CD4-positive, alpha-beta memory T cell (primary cell): Measurements from ENCODE around the gene CFAP119. TPM values are rescaled to one million over a fixed set of nuclear protein-coding genes. Genes with fewer than 3 reads are reported as not detected.

Source experiments
- CTCF ChIA-PET: fragments of 350-600 bp; sonication (Branson Sonifier 250); formaldehyde crosslinking; loops from one replicate; lab custom pipeline; 2021; ENCODE audit warnings: inconsistent platforms; ENCODE audit not compliant: partially characterized antibody; lab: Charles Lee
- POLR2A ChIA-PET: fragments of 350-600 bp; sonication (Branson Sonifier 250); formaldehyde crosslinking; loops from one replicate; lab custom pipeline; 2021; ENCODE audit not compliant: partially characterized antibody; lab: Charles Lee
- DNase-seq, 5 donors: peaks; one replicate each; pipeline versions ENCODE4 v3.0.0 to v3.0.0-alpha.2; 2020 to 2022; ENCODE audit warnings: mixed read lengths in 1 of 5
- H3K27ac ChIP-seq: one replicate; pipeline ENCODE4 v1.7.0; 2013; ENCODE audit warnings: low read depth, low read length
- H3K27me3 ChIP-seq: 2 replicates; pipeline ENCODE4 v1.7.0; 2013; ENCODE audit warnings: mild to moderate bottlenecking, low read length, moderate library complexity; ENCODE audit not compliant: insufficient read depth
- H3K36me3 ChIP-seq: 2 replicates; pipeline ENCODE4 v1.7.0; 2013; ENCODE audit warnings: mild to moderate bottlenecking, low read length, moderate library complexity; ENCODE audit not compliant: insufficient read depth
- H3K4me1 ChIP-seq: 2 replicates; pipeline ENCODE4 v1.7.0; 2013; ENCODE audit warnings: mild to moderate bottlenecking, low read length, moderate library complexity; ENCODE audit not compliant: insufficient read depth
- H3K4me3 ChIP-seq, 2 donors: one replicate each; pipeline ENCODE4 v1.7.0; 2013; ENCODE audit warnings: low read length in 2 of 2, mild to moderate bottlenecking in 1 of 2
- H3K9me3 ChIP-seq, 2 donors: one replicate each; pipeline ENCODE4 v1.7.0; 2013; ENCODE audit warnings: low read length in 2 of 2, control low read depth in 1 of 2; ENCODE audit not compliant: control insufficient read depth in 1 of 2
- H3K27ac Mint-ChIP-seq, 7 donors: one replicate each; pipeline ENCODE4 v1.8.0; 2020 to 2021; ENCODE audit warnings: mixed read lengths in 7 of 7, mild to moderate bottlenecking in 6 of 7, inconsistent platforms in 3 of 7, moderate library complexity in 3 of 7
- H3K27me3 Mint-ChIP-seq, 2 donors: one replicate each; pipeline ENCODE4 v1.8.0; 2020 to 2021; ENCODE audit warnings: mixed read lengths in 2 of 2
- H3K36me3 Mint-ChIP-seq, 2 donors: one replicate each; pipeline ENCODE4 v1.8.0; 2020 to 2021; ENCODE audit warnings: mixed read lengths in 2 of 2, inconsistent platforms in 1 of 2, mild to moderate bottlenecking in 1 of 2
- H3K4me1 Mint-ChIP-seq, 4 donors: one replicate each; pipeline ENCODE4 v1.8.0; 2020 to 2021; ENCODE audit warnings: mixed read lengths in 4 of 4, mild to moderate bottlenecking in 1 of 4
- H3K4me3 Mint-ChIP-seq, 8 donors: one replicate each; pipeline ENCODE4 v1.8.0; 2020 to 2021; ENCODE audit warnings: mixed read lengths in 8 of 8, mild to moderate bottlenecking in 7 of 8, moderate library complexity in 6 of 8, inconsistent platforms in 3 of 8
- H3K9me3 Mint-ChIP-seq, 8 donors: one replicate each; pipeline ENCODE4 v1.8.0; 2020 to 2021; ENCODE audit warnings: mixed read lengths in 8 of 8, mild to moderate bottlenecking in 5 of 8, inconsistent platforms in 3 of 8, moderate library complexity in 1 of 8
- intact Hi-C: fragments of 100-400 bp; cut with micrococcal nuclease; formaldehyde crosslinking; loops from one replicate; pipeline ENCODE4 v1.15.1; 2023
- polyA plus RNA-seq, 2 donors: library from polyadenylated mRNA; unstranded; fragments of 300-500 nt; fragmentation: Illumina TruSeq; gene quantifications; one replicate each; pipeline ENCODE4 v1.2.3, GENCODE V29; 2021
- total RNA-seq, 2 experiments: library from RNA; stranded (reverse); gene quantifications; one replicate each; pipeline ENCODE4 v1.2.3, GENCODE V29; 2021

The CFAP119 gene
- total and polyA plus RNA-seq, 4 experiments from 2014 or later: 0.22 to 3.4 (median 1.5) TPM

GRCh38 chr16:30761427-30761927 is 385 bp downstream of the CFAP119 start:
- ChIA-PET POLR2A (interaction anchor here (0.7 to 3.0 kb wide), 2 partner anchors 14 to 113 kb away, joined by 3 to 13 read pairs; partner anchors contain the start of gene PHKG2), CTCF (interaction anchor here (0.9 kb wide), 1 partner anchor 11 kb away, joined by 4 read pairs; no protein-coding TSS in a partner anchor)
- Histone ChIP-seq H3K36me3 (peaks cover 35% of the 10 kb centered on the region), H3K4me3 (peak overlapping the region; percentile 73 to 97), H3K4me1 (peaks cover 30% of the 10 kb centered on the region), H3K27ac (peak overlapping the region; percentile 71), H3K27me3 (no peaks in the 10 kb centered on the region), H3K9me3 (no peaks in the 10 kb centered on the region)
- H3K4me1 Mint-ChIP-seq: peaks cover 9 to 38% (median 26%) of the 10 kb centered on the region in 4 donors
- peak overlapping the region; percentile 94 to 98 (median 97) for H3K4me3 Mint-ChIP-seq
- peaks cover 0 to 2% (median 0%) of the 10 kb centered on the region in 8 donors for H3K9me3 Mint-ChIP-seq
- DNase-seq: peak in 4 of 5 donors; percentile 16 to 63 (median 20)
- peak overlapping the region; percentile 94 to 97 (median 96) for H3K27ac Mint-ChIP-seq
- H3K27me3 Mint-ChIP-seq: no peaks in the 10 kb centered on the region
- intact Hi-C loops: no loop called here
- peaks cover 18 to 54% of the 10 kb centered on the region in 2 donors for H3K36me3 Mint-ChIP-seq

- H3K27ac ChIP-seq: peak overlapping the region; percentile 71
- H3K4me1 ChIP-seq: peaks cover 30% of the 10 kb centered on the region
- no peak for DNase-seq
- peak overlapping the region; percentile 94 to 97 (median 96) for H3K27ac Mint-ChIP-seq
- peaks cover 0 to 2% (median 0%) of the 10 kb centered on the region in 8 donors for H3K9me3 Mint-ChIP-seq
- H3K36me3 ChIP-seq: peaks cover 34% of the 10 kb centered on the region
- H3K27me3 Mint-ChIP-seq: no peaks in the 10 kb centered on the region
- H3K4me3 ChIP-seq: peak overlapping the region in 1 of 2 donors; percentile 73
- H3K4me3 Mint-ChIP-seq: peak overlapping the region; percentile 94 to 98 (median 97)
- peaks cover 18 to 52% of the 10 kb centered on the region in 2 donors for H3K36me3 Mint-ChIP-seq
- no peaks in the 10 kb centered on the region for H3K27me3 ChIP-seq
- H3K9me3 ChIP-seq: no peaks in the 10 kb centered on the region
- H3K4me1 Mint-ChIP-seq: peaks cover 9 to 38% (median 26%) of the 10 kb centered on the region in 4 donors
- POLR2A ChIA-PET: interaction anchor here (0.7 to 3.0 kb wide), 4 partner anchors 13 to 62 kb away, joined by 3 to 13 read pairs (median 3); partner anchors contain the start of genes PHKG2 and SRCAP
- CTCF ChIA-PET: interaction anchor here (0.9 to 1.8 kb wide), 2 partner anchors 10 to 54 kb away, joined by 4 read pairs; no protein-coding TSS in a partner anchor
- intact Hi-C loops: no loop called here
These were observed 1.1 kb downstream of the CFAP119 start for GRCh38 chr16:30760577-30761426.

GRCh38 chr16:30760001-30760559 is 1.8 kb downstream of the CFAP119 start:
- Histone ChIP-seq H3K36me3 (peaks cover 27% of the 10 kb centered on the region), H3K4me3 (no peak overlapping the region), H3K4me1 (peaks cover 30% of the 10 kb centered on the region), H3K27me3 (no peaks in the 10 kb centered on the region), H3K27ac (no peak overlapping the region), H3K9me3 (no peaks in the 10 kb centered on the region)
- intact Hi-C loops: no loop called here
- Mint-ChIP-seq H3K4me1 (peaks cover 9 to 38% (median 26%) of the 10 kb centered on the region in 4 donors), H3K27ac (peak overlapping the region in 1 of 7 donors; percentile 42), H3K36me3 (peaks cover 14 to 51% of the 10 kb centered on the region in 2 donors), H3K27me3 (no peaks in the 10 kb centered on the region), H3K4me3 (peak overlapping the region in 5 of 8 donors; percentile 12 to 95 (median 20)), H3K9me3 (peaks cover 0 to 2% (median 0%) of the 10 kb centered on the region in 8 donors)
- CTCF ChIA-PET: interaction anchor here (1.8 kb wide), 1 partner anchor 55 kb away, joined by 4 read pairs; no protein-coding TSS in a partner anchor
- no peak for DNase-seq
- POLR2A ChIA-PET: interaction anchor here (0.7 to 3.0 kb wide), 4 partner anchors 12 to 62 kb away, joined by 3 to 13 read pairs (median 3); partner anchors contain the start of genes PHKG2 and SRCAP

- Mint-ChIP-seq H3K27me3 (no peaks in the 10 kb centered on the region), H3K36me3 (peaks cover 19 to 54% of the 10 kb centered on the region in 2 donors), H3K9me3 (peaks cover 0 to 2% (median 0%) of the 10 kb centered on the region in 8 donors), H3K4me3 (peak overlapping the region in 1 of 8 donors; percentile 30), H3K4me1 (peaks cover 9 to 36% (median 26%) of the 10 kb centered on the region in 4 donors), H3K27ac (peak overlapping the region in 1 of 7 donors; percentile 66)
- intact Hi-C loops: no loop called here
- no peak for DNase-seq
- POLR2A ChIA-PET: interaction anchor here (3.0 kb wide), 2 partner anchors 11 kb away, joined by 13 to 16 read pairs; partner anchors contain the start of gene PHKG2
- H3K27me3 ChIP-seq: no peaks in the 10 kb centered on the region
- H3K27ac ChIP-seq: no peak overlapping the region
- peaks cover 28% of the 10 kb centered on the region for H3K4me1 ChIP-seq
- no peak overlapping the region for H3K4me3 ChIP-seq
- peaks cover 23% of the 10 kb centered on the region for H3K36me3 ChIP-seq
- no peaks in the 10 kb centered on the region for H3K9me3 ChIP-seq
- CTCF ChIA-PET: no interaction called here
These were observed 2.8 kb downstream of the CFAP119 start for GRCh38 chr16:30758988-30759491.

- Mint-ChIP-seq H3K27me3 (no peaks in the 10 kb centered on the region), H3K4me1 (peaks cover 8 to 19% (median 13%) of the 10 kb centered on the region in 4 donors), H3K4me3 (no peak overlapping the region), H3K36me3 (peaks cover 18 to 48% of the 10 kb centered on the region in 2 donors), H3K27ac (no peak overlapping the region), H3K9me3 (no peaks in the 10 kb centered on the region)
- Histone ChIP-seq H3K27me3 (no peaks in the 10 kb centered on the region), H3K27ac (no peak overlapping the region), H3K36me3 (peaks cover 25% of the 10 kb centered on the region), H3K9me3 (no peaks in the 10 kb centered on the region), H3K4me1 (peaks cover 11% of the 10 kb centered on the region), H3K4me3 (no peak overlapping the region)
- CTCF ChIA-PET: interaction anchor here (0.5 kb wide), 1 partner anchor 224 kb away, joined by 3 read pairs; no protein-coding TSS in a partner anchor
- POLR2A ChIA-PET: interaction anchor here (3.0 kb wide), 1 partner anchor 10 kb away, joined by 16 read pairs; the partner anchor contains the start of gene PHKG2
- DNase-seq: no peak
- intact Hi-C loops: no loop called here
These were observed 4.5 kb downstream of the CFAP119 start for GRCh38 chr16:30757316-30757715.

- CTCF ChIA-PET: no interaction called here
- peaks cover 5 to 13% (median 11%) of the 10 kb centered on the region in 4 donors for H3K4me1 Mint-ChIP-seq
These were observed 5.1 kb downstream of the CFAP119 start for GRCh38 chr16:30756781-30757100.

More at GRCh38 chr16:30756781-30757100, 5.1 kb downstream of the CFAP119 start:
- Mint-ChIP-seq H3K27me3 (no peaks in the 10 kb centered on the region), H3K9me3 (no peaks in the 10 kb centered on the region), H3K27ac (no peak overlapping the region), H3K36me3 (peaks cover 18 to 43% of the 10 kb centered on the region in 2 donors), H3K4me3 (no peak overlapping the region)
- POLR2A ChIA-PET: interaction anchor here (3.0 kb wide), 1 partner anchor 9 kb away, joined by 16 read pairs; the partner anchor contains the start of gene PHKG2
- no peaks in the 10 kb centered on the region for H3K9me3 ChIP-seq
- H3K27ac ChIP-seq: no peak overlapping the region
- intact Hi-C loops: no loop called here
- no peak for DNase-seq
- no peak overlapping the region for H3K4me3 ChIP-seq
- H3K36me3 ChIP-seq: peaks cover 25% of the 10 kb centered on the region
- peaks cover 11% of the 10 kb centered on the region for H3K4me1 ChIP-seq
- H3K27me3 ChIP-seq: no peaks in the 10 kb centered on the region
